IPS DF 6.9 (cell line): ENCODE measurements around the gene GAPVD1.

Experiments
- DNase-seq: peaks from one replicate; pipeline ENCODE4 v3.0.0-alpha.2; 2013; ENCODE audit warnings: low read depth, low spot score
- H3K27ac ChIP-seq: one replicate; pipeline ENCODE4 v1.5.1; 2013; ENCODE audit warnings: low read length, control low read depth
- H3K27me3 ChIP-seq: 2 replicates; pipeline ENCODE4 v1.6.1; 2013; ENCODE audit warnings: mild to moderate bottlenecking, low read length; ENCODE audit not compliant: control insufficient read depth, insufficient read depth
- H3K36me3 ChIP-seq: 2 replicates; pipeline ENCODE4 v1.6.1; 2013; ENCODE audit warnings: low read length; ENCODE audit not compliant: control insufficient read depth, insufficient read depth
- H3K4me1 ChIP-seq: 2 replicates; pipeline ENCODE4 v1.6.1; 2013; ENCODE audit warnings: low read length; ENCODE audit not compliant: control insufficient read depth, insufficient read depth
- H3K4me3 ChIP-seq: 2 replicates; pipeline ENCODE4 v1.5.1; 2013; ENCODE audit warnings: mild to moderate bottlenecking, low read length
- H3K9me3 ChIP-seq: 2 replicates; pipeline ENCODE4 v1.6.1; 2013; ENCODE audit warnings: low read length, inconsistent platforms; ENCODE audit not compliant: control insufficient read depth, insufficient read depth
- WGBS: extraction: QIAGEN DNeasy Blood & Tissue Kit; methylation state at CpG from one replicate; pipeline ENCODE4 v1.1.7; 2013; ENCODE audit warnings: mixed read lengths, missing lambda C conversion rate; ENCODE audit not compliant: insufficient read length, insufficient coverage; 5-methylcytosine and 5-hydroxymethylcytosine counted together

The GAPVD1 gene

DNA sequence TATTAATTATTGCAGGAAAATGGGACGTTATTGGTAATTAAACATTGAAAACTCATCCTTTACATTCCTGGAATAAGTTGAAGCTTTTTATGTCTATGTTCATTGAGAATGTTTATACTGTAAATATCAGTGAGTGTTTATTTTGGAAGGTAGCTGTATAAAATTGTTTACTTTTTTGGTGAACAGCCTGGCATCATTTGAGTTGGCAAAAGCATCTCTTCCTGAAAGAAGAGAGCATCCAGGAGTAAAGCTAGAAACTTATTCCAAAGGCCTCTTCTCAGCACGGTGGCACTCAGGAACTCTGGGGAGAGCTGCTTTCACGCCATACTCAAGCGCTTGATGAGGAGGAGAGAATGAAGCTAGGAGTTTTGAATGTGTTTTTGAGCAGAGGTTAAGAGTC lies 79.9 kb downstream of the GAPVD1 start:
- Histone ChIP-seq H3K4me3 (no peak overlapping the region), H3K27me3 (no peaks in the 10 kb centered on the region), H3K4me1 (no peaks in the 10 kb centered on the region), H3K27ac (no peak overlapping the region), H3K36me3 (0 out of 2 replicates have a peak, but pooled peaks cover 2% of the 10 kb centered on the region), H3K9me3 (no peaks in the 10 kb centered on the region)
- no CpG with 5 or more reads among the region's 4 CpGs for WGBS
- DNase-seq: no peak

DNA sequence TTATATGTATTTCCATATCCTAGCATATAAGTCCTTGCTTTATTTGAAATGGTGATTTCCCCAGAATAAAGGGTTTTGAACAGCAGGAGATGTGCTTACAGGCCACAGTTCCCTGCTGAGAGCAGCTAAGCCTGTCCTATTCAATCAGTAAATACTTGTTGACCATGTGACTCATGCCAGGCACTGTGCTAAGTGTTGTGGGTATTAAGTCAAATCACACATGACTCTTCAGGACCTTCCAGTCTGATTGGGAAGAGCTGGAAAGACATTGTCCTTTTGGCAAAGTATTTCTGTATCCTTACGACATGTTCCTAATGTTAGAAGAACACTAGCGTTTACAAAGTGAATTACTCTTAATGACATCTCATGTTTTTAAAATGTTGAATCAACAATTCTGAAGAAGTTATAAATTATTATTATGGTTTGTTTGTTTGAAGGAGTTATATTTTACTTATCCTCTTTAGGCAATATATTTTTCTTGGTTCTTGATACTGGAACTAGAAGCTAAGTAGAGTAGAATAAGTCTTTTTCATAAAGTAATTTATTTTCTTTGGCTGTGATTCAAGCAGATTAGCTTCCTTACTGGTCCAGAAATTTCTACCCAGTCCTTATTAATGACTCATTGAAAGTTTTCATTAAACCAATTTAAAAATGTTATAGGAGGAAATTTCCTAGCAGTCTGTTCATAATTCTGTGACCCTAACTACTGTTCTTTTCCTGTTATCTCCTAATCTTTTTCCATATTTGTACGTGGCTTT lies 82.1 kb downstream of the GAPVD1 start:
- H3K27me3 ChIP-seq: no peaks in the 10 kb centered on the region
- WGBS: no CpG with 5 or more reads among the region's 3 CpGs
- peak; percentile 70 for DNase-seq
- H3K9me3 ChIP-seq: no peaks in the 10 kb centered on the region
- no peaks in the 10 kb centered on the region; the same call in 1 of the 2 replicates for H3K36me3 ChIP-seq
- no peak overlapping the region for H3K4me3 ChIP-seq
- no peak overlapping the region for H3K27ac ChIP-seq
- H3K4me1 ChIP-seq: no peaks in the 10 kb centered on the region

- Histone ChIP-seq H3K27me3 (no peaks in the 10 kb centered on the region), H3K9me3 (no peaks in the 10 kb centered on the region; the same call in 1 of the 2 replicates), H3K4me1 (no peaks in the 10 kb centered on the region), H3K27ac (no peak overlapping the region), H3K4me3 (no peak overlapping the region), H3K36me3 (peaks cover 4% of the 10 kb centered on the region; the same call in 1 of the 2 replicates)
- no peak for DNase-seq
- 100% methylated on average over 1 of the region's 3 CpGs for WGBS
These were observed 84.6 kb downstream of the GAPVD1 start for GRCh38 chr9:125346080-125346732.

- H3K36me3 ChIP-seq: peaks cover 10% of the 10 kb centered on the region; the same call in 1 of the 2 replicates
- WGBS: no CpG with 5 or more reads among the region's 11 CpGs
These were observed 94.0 kb downstream of the GAPVD1 start for GRCh38 chr9:125355601-125356000.

DNA sequence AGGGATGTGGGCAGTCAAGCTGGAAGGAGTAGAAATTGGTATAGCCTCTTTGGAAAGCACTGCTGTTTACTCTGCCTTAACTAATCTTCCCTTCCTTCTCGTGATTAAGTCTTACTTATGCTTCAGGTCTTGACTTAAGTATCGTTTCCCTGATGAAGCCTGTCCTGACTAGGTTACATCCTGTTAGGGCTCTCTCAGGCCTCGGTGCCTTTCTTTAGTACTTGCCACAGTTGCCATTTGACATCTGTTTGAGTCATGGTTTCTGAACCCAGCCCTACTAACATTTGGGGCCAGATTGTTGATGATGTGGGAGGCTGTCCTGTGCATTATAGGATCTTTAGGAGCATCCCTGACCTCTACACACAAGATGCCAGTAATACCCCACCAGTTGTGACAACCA lies 94.4 kb downstream of the GAPVD1 start:
- Histone ChIP-seq H3K36me3 (peaks cover 6% of the 10 kb centered on the region; the same call in 1 of the 2 replicates), H3K9me3 (no peaks in the 10 kb centered on the region), H3K27me3 (no peaks in the 10 kb centered on the region), H3K27ac (no peak overlapping the region), H3K4me3 (no peak overlapping the region), H3K4me1 (no peaks in the 10 kb centered on the region)
- WGBS: no CpG with 5 or more reads among the region's 3 CpGs
- no peak for DNase-seq

More at GRCh38 chr9:125355601-125356000, 94.0 kb downstream of the GAPVD1 start:
- Histone ChIP-seq H3K4me3 (no peak overlapping the region), H3K4me1 (no peaks in the 10 kb centered on the region), H3K27ac (no peak overlapping the region), H3K9me3 (no peaks in the 10 kb centered on the region; the same call in 1 of the 2 replicates), H3K27me3 (no peaks in the 10 kb centered on the region)
- DNase-seq: no peak

GRCh38 chr9:125359011-125359410 lies 97.4 kb downstream of the GAPVD1 start:
- H3K4me3 ChIP-seq: no peak overlapping the region
- no peaks in the 10 kb centered on the region for H3K27me3 ChIP-seq
- WGBS: no CpG with 5 or more reads among the region's 1 CpG
- peaks cover 9% of the 10 kb centered on the region; the same call in 1 of the 2 replicates for H3K36me3 ChIP-seq
- H3K9me3 ChIP-seq: no peaks in the 10 kb centered on the region
- no peak for DNase-seq
- H3K4me1 ChIP-seq: no peaks in the 10 kb centered on the region
- no peak overlapping the region for H3K27ac ChIP-seq

DNA sequence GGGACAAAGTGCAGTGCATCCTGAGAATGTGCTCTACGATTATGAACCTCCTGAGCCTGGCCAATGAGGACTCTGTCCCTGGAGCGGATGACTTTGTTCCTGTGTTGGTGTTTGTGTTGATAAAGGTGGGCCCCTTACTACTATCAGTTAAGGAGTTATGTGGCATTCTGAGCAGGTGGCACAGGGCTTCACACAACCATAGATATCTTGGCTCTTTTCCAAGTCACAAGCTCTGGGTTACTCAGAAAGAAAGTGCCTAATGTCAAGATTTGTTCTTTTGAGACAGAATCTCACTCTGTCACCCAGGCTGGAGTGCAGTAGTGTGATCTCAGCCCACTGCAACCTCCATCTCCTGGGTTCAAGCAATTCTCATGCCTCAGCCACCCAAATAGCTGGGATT lies 99.0 kb downstream of the GAPVD1 start:
- no CpG with 5 or more reads among the region's 2 CpGs for WGBS
- Histone ChIP-seq H3K4me3 (no peak overlapping the region), H3K4me1 (no peaks in the 10 kb centered on the region), H3K27me3 (no peaks in the 10 kb centered on the region), H3K36me3 (peaks cover 8% of the 10 kb centered on the region; the same call in 1 of the 2 replicates), H3K27ac (no peak overlapping the region), H3K9me3 (no peaks in the 10 kb centered on the region)
- no peak for DNase-seq

DNA sequence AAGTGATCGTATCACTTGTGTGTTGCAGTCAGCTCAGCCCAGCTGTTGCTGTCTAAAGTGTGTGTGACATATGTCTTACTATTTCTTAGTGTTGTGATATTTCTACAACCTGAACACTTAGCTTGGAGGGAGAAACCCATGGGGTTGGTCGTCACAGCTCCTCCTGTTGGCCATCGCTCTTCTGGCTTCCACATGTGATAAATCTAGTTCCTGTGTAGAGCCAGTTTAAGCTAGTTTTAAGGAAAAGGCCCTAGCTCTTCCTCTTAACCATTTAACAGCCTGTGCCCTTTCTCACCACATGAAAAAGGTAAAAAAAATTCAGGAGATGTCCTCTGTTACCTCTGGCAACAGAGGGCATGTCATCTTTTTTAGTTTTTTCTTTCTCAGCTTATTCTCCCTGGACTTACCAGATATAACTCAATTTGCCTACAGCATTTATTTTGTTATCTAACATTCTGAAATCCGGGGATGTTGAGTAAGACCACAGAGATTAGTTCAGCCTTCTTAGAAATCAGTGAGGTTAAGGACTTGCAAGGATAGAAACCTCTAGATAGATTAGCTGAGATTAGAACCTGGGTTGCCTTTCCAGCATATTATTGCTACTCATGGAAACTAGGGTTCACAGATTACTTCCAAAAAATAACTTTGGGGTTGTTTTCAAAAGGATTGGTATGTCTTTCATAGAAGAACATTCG lies 100.4 kb downstream of the GAPVD1 start:
- Histone ChIP-seq H3K27ac (no peak overlapping the region), H3K27me3 (no peaks in the 10 kb centered on the region), H3K4me1 (no peaks in the 10 kb centered on the region), H3K4me3 (no peak overlapping the region), H3K36me3 (peaks cover 5% of the 10 kb centered on the region; the same call in 1 of the 2 replicates), H3K9me3 (no peaks in the 10 kb centered on the region)
- DNase-seq: no peak
- no CpG with 5 or more reads among the region's 5 CpGs for WGBS

- peaks cover 3% of the 10 kb centered on the region; the same call in 1 of the 2 replicates for H3K36me3 ChIP-seq
- no peak overlapping the region for H3K27ac ChIP-seq
- no peak for DNase-seq
- no peak overlapping the region for H3K4me3 ChIP-seq
- H3K27me3 ChIP-seq: no peaks in the 10 kb centered on the region
- 0 out of 2 replicates have a peak, but pooled peaks cover 1% of the 10 kb centered on the region for H3K4me1 ChIP-seq
- no CpG with 5 or more reads among the region's 5 CpGs for WGBS
- H3K9me3 ChIP-seq: no peaks in the 10 kb centered on the region
These were observed 105.0 kb downstream of the GAPVD1 start for GRCh38 chr9:125366676-125367075.

GRCh38 chr9:125370786-125371185 lies 109.2 kb downstream of the GAPVD1 start:
- no peak overlapping the region for H3K27ac ChIP-seq
- DNase-seq: no peak
- H3K9me3 ChIP-seq: no peaks in the 10 kb centered on the region
- H3K36me3 ChIP-seq: no peaks in the 10 kb centered on the region
- WGBS: no CpG with 5 or more reads among the region's 8 CpGs
- no peaks in the 10 kb centered on the region for H3K27me3 ChIP-seq
- no peak overlapping the region for H3K4me3 ChIP-seq
- H3K4me1 ChIP-seq: peaks cover 1% of the 10 kb centered on the region; the same call in 1 of the 2 replicates
